Activated naive CD4-positive, alpha-beta T cell (primary cell): Measurements from ENCODE around the gene MOXD1.

Experiments
- DNase-seq, 4 experiments: peaks; one replicate each; lab custom pipeline; 2025; lab: John Stamatoyannopoulos, UW

MOXD1 gene

GRCh38 chr6:132400883-132401617, at the start of gene MOXD1:
Gene MOXD1, minus strand, starts transcription at chr6:132401475. Its CDS starts 49 bp downstream, at chr6:132401426.
- DNase-seq: no peak

- no peak for DNase-seq
Measured at GRCh38 chr6:132446855-132447241, 45.6 kb upstream of the MOXD1 start.

- no peak for DNase-seq
Measured at GRCh38 chr6:132446141-132446854, 45.0 kb upstream of the MOXD1 start.

GRCh38 chr6:132445201-132445951, 44.1 kb upstream of the MOXD1 start:
- no peak for DNase-seq

- no peak for DNase-seq
Measured at GRCh38 chr6:132443206-132443605, 41.9 kb upstream of the MOXD1 start.

GRCh38 chr6:132430110-132430509, 28.8 kb upstream of the MOXD1 start:
- no peak for DNase-seq

- DNase-seq: no peak
Measured at GRCh38 chr6:132425176-132425575, 23.9 kb upstream of the MOXD1 start.

GRCh38 chr6:132423839-132424238, 22.6 kb upstream of the MOXD1 start:
- DNase-seq: no peak

GRCh38 chr6:132418235-132418965, 17.1 kb upstream of the MOXD1 start:
- no peak for DNase-seq

- no peak for DNase-seq
Measured at GRCh38 chr6:132414761-132415160, 13.5 kb upstream of the MOXD1 start.

- DNase-seq: no peak
Measured at GRCh38 chr6:132414322-132414721, 13.0 kb upstream of the MOXD1 start.

- no peak for DNase-seq
Measured at GRCh38 chr6:132413499-132413802, 12.2 kb upstream of the MOXD1 start.

- DNase-seq: no peak
Measured at GRCh38 chr6:132412656-132413498, 11.6 kb upstream of the MOXD1 start.

GRCh38 chr6:132411296-132411695, 10.0 kb upstream of the MOXD1 start:
- DNase-seq: no peak

GRCh38 chr6:132410830-132411229, 9.6 kb upstream of the MOXD1 start:
- DNase-seq: no peak

- DNase-seq: no peak
Measured at GRCh38 chr6:132405143-132405915, 4.1 kb upstream of the MOXD1 start.

- no peak for DNase-seq
Measured at GRCh38 chr6:132404736-132405135, 3.5 kb upstream of the MOXD1 start.

GRCh38 chr6:132404330-132404729, 3.1 kb upstream of the MOXD1 start:
- no peak for DNase-seq

- no peak for DNase-seq
Measured at GRCh38 chr6:132401618-132402285, 477 bp upstream of the MOXD1 start.

GRCh38 chr6:132400555-132400882, 756 bp downstream of the MOXD1 start:
- no peak for DNase-seq
